Stimulated activated CD4-positive, alpha-beta T cell treated with anti-CD3 and anti-CD28 coated beads, Interleukin-1b, Interleukin-23, amount 100 ng/mL, for 48 hours (primary cell): ENCODE data around the gene MCF2L2.

ENCODE experiments used
- DNase-seq: peaks from one replicate; pipeline ENCODE4 v3.0.0-alpha.2; 2020

MCF2L2 gene

DNA sequence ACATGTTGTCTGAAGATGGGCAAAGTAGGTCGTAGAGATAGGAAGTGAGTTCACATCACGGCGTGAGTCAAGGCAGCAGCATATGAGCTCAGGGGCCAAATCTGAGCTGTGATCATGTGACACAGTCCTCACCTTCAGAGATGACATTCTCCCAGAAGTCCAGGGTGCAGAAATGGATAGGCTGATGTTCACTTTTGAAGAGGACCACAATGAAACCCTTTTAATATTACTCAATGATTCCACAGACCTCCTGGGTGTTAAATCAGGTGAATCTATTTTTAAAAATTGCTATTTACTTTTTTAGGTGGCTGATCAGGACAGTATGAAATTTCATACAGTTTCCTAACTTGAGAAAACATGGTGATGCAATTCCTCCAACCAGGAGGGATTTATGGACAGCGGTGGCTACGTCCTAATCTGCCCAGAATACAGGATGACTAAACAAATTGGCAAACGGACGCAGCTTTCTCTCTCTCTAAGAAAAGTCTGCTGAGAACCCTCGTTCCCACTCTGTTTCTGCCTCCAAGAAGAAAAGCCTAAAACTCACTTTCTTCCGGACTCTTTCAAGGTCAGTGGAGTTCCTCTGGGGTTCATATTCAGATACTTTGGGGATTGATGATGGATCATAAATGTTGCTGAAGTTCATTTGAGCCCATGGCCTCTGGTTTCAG is 141.0 kb downstream of the MCF2L2 start:
- peak; percentile 44 for DNase-seq

DNA sequence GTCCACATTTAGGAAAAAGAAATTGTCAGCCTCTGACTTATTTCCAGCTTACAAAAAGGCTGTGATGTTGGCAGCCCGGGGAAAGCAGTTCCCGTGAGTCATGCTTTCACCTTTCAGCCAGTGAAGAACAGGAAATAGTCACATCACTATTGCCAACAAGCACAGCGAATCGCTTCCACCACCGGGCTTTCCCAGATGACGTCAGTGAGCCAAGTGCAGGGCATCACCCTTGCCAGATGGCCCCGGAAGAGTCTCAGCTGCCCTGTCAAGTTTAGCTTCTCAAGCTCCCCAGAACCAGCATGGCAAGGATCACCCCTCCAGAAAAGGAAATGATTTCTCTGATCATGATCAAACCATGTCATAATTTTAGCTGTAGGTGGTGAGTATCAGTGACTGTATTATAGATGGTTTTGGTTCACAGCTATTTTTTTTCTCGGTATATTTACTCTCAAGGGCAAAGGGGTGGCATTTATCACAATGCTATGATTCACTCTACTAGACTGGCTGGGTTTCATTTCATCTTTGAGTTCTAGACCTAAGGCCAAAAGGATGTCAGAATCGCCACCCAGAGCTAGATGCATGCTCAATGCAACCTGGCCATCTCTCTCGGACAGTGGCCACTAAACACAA is 142.5 kb downstream of the MCF2L2 start:
- DNase-seq: peak; percentile 98

DNA sequence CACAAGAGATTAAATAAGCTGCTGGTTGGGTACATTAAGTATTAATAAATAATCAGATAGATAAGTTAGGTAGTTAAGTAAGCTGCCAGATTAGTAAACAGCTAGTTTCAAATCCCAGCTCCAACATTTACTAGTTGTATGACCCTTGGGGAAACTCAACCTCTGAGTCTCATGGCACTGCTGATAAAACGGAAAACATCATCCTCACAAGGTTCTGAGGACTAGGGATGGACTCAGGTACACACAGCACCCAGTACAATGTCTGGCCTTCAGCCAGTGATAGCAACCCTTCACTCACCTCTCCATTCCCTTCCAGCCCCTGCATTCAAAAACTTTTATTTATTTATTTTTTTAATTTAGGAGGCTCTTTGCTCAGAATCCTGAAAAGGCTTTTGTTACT is 143.1 kb downstream of the MCF2L2 start:
- no peak for DNase-seq

DNA sequence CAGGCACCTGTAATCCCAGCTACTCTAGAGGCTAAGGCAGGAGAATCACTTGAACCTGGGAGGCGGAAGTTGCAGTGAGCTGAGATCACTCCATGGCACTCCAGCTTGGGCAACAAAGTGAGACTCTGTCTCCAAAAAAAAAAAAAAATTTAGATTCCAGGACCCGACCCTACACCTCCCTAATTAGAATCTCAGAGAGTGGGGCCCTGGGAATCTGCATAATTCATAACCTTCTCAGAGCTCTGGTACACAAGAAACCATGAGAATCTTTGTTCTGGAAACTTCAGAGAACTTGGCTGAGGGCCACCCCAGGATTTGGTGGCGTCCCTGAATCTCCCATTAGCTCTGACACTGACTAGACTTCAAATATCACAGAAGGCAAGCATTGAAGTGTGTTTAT is 143.8 kb downstream of the MCF2L2 start:
- DNase-seq: no peak

DNA sequence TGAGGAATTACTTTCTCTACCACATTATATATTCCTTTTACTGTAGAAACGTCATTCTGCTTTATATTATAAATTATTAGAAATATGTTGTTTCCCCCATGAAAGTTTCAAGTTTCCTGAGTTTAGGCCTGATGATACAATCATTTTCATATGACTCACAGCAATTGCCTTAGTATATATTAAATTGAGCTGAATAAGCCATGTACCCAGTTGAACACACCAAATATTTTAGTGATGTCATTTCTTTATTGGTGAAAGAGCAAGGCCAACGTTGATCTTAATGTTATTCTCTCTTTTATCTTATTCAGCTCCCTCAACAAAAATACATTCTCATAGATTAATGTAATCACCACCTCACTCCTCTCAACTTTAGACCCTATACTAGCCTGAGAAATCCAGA is 144.5 kb downstream of the MCF2L2 start:
- no peak for DNase-seq

DNA sequence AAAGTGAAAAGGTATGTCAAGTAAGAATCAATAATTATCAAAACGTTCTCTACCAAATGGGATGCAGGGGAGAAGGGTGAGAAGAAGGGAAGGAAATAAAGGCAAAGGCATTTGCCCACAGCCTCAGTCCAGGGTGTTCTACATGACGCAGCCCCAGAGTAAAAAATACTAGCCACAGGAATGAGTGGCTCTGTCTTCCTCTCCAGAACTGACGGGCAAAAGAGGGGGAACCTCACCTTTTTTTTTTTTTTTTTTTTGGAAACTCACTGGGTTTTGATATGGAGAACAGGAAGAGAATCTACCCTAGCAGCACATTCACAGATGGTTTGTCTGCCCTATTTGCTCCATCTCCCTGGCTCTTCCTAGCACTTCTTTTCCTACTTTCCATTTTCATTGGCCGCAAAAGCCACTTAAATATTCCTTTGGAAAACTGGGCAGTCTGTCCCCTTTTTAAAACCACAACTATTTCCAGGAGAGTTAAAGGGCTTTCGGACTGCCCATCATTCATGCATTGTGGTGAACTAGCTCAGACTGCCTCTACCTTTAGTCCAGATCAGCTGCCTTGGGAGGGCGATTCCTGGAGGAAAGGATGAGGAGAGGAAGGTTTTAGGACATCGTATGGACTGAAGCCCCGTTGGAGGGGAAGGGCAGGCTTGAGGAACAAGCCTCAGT is 147.2 kb downstream of the MCF2L2 start:
- no peak for DNase-seq

DNA sequence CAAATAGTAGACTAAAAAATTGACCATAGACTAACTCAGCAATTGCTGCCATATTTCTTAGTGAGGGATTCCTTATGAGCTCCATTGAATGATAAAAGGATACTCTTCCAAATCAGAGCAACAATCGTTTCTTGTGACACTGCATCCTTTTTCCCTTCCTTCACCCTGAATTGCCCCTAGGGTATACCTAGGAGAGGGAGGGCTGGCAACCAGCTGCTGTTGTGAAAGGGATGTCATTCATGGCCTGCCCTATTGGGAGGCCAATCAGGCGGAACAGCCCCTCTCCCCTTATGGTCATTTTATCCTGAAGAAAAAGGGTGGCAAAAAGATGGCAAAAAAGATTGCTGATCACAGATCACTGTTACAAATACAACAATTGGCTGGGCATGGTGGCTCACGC is 149.0 kb downstream of the MCF2L2 start:
- DNase-seq: no peak

DNA sequence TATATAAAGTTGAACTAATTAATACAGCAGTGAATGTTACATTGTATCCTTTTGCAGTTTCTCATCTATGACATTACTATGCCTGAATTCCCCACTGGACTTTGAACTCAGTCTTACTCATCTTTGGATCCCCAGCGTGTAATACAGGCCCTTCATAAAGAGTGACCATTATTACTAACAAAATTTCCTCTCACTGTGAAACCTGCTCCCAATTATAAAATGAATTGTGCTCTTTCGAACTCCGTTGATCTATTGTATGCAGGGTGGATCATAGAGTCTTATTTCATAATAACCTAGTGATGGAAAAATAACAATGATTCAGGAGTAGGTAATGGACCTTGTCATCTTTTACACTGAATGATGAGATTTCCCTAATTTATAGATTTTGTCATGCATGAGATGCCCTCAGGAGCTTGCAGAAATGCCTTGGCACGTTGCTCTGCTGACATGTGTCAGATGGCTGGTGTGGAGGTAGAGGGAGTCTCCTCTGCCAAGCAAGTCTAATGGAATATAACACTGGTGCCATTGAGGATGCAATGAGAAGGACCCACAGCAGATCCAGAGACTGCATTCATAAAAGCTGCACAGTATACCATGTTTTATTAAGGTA is 149.8 kb downstream of the MCF2L2 start:
- DNase-seq: no peak

DNA sequence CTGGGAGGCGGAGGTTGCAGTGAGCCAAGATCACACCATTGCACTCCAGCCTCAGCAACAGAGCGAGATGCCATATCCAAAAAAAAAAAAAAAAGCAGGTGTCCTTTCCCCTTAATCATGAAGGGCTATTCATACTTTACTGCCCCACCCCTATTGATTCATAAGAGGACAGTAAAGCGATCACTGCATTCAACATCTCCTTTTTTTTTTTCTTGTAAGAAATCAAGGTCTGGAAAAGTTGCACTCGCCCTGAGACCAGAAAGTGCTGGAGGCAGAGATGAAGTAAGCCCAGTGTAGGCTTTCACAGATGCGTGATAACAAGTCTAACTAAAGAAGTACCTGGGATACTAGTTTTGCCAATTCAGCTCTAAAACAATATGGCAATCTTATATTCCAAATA is 151.2 kb downstream of the MCF2L2 start:
- DNase-seq: no peak

DNA sequence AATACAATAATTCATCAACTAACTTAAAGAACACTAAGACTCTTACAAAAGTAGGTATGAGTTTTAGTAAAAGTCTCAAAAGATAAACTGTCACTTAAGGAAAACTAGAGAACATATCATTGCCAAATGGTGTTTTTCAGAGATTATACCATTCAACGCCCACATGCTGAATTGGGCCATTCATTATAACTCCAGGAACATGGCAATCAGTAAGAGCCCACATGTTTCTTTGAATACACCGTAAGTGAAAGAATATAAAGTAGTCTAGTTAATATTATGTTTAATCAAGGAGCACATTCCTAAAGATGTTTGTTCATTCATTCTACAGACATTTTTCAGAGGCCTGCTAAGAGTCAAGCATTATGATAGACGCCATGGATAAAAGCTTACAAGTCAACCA is 152.5 kb downstream of the MCF2L2 start:
- no peak for DNase-seq

DNA sequence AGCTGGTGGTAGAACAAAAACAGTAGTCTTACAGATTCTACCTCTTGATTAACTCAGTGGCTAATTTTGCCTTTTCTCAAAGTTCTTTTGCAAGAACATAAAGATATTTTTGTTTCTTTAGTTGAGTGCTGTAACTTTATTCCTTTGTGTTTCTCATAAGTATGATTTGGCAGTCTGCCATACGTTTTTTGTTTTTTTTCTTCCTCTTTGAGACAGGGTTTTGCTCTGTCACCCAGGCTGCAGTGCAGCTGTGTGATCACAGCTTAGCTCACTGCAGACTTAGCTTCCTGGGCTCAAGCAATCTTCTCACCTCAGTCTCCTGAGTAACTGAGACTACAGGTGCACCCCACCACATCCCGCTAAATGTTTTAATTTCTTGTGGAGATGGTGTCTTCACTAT is 153.0 kb downstream of the MCF2L2 start:
- DNase-seq: no peak

DNA sequence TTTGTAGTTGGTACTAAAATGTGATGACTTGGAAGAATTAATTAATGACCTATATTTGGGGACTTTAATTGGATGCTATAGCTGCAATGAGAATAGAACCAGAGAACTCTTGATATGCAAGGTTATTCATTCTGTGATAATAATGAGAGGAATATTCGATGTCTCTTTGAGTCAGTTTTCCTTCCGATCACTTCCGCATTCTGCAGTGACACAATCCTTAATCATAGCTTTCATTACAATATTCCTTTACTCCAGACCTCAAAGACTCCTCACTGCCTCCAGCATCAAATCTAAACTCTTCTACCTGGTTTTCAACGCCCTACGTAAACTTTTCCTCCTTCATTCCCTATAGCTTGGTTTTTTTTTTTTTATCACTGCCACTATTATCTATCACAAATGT is 153.8 kb downstream of the MCF2L2 start:
- DNase-seq: no peak

DNA sequence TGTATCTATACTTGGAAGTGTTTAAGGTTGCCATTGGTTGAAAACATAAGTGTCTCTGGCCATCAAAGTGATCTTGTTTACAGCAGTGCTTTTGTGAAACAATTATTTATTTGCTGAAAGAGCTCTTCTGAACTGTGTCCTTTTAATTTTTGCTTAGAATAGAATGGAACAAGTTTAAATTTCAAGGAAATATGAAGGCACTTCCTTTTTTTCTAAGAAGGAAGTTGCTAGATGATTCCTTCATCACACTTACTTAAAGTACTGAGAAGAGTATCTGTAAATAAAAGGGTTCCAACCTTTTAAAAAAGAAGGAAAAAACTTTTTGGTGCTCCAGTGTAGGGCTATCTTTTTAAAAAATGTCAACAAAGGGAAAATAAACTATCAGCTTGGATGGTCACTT is 155.6 kb downstream of the MCF2L2 start:
- DNase-seq: no peak

DNA sequence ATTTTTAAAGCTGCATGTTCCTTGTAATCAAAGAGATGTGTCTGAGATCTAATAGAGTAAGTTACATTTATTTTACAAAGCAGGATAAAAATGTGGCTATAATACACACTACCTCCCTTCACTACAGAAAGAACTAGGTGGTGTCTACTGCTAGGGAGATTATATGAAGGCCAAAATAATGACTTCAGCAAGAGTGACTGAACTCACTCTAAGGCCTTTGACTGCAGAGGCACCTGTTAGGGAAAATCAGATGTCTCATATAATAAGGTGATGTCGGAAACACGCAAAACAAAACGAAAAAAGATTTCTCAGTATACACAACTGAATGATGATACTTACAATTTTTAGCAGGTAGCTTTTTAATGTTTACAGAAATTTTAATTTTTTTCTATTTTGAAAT is 156.3 kb downstream of the MCF2L2 start:
- no peak for DNase-seq

DNA sequence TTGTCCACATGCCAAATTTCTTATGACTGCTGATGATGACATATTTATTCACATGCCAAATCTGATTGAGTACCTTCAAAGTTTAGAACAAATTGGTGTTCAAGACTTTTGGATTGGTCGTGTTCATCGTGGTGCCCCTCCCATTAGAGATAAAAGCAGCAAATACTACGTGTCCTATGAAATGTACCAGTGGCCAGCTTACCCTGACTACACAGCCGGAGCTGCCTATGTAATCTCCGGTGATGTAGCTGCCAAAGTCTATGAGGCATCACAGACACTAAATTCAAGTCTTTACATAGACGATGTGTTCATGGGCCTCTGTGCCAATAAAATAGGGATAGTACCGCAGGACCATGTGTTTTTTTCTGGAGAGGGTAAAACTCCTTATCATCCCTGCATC is 158.1 kb downstream of the MCF2L2 start:
- DNase-seq: no peak

DNA sequence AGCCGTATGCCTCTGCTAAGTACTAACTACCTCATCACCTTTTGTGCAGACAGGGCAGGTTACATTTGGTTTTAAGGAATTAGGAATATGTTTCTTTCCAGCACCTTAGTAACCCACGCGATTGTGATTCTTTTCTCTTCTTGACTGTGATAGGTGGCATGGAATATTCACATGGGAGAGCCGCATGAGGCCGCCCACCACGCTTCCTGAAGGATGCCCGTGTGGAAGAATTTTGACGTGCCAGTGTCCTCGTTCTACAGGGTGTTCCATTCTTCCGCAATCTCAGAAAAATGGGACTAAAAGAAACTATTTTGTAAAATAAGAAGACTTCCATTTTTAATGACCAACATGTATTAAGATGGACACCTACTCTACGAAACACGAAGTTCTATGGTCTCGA is 159.1 kb downstream of the MCF2L2 start:
- DNase-seq: no peak

DNA sequence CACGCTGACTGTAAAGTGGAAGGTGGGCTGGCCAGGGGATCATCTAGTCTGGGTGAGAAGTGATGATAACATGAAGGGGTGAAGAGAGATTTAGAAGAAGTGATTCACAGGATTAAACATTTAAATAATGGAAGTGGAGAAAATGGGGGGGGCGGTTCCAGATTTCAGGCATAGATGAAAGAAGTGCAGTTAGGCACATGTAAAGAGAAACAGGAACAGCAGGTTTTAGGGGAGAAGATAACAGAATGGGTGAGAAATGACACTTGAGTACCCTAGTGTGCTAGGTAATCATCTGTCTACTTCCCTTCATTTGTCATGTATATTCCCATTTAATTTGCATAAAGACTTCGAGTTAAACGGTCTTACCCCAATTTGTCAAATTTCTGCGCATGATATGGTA is 160.1 kb downstream of the MCF2L2 start:
- no peak for DNase-seq

DNA sequence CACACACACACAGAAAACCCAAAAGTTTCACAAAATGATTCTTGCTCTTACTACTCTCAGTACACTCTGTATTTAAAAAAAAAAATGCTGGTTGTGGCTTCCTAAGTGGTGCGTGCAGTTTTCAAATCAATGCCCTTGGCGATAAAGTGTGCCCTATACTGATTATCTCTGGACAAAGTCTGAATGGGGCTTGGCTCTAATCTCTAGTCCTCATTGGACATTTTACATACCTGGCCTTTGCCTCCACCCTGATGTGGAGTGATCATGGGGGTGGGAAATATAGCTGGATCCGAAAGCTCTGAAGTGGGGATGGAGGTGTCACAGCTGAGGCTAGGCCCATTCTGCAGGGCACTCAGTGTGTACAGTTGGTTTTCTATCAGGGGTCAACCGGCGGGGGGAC is 161.3 kb downstream of the MCF2L2 start:
- DNase-seq: no peak

DNA sequence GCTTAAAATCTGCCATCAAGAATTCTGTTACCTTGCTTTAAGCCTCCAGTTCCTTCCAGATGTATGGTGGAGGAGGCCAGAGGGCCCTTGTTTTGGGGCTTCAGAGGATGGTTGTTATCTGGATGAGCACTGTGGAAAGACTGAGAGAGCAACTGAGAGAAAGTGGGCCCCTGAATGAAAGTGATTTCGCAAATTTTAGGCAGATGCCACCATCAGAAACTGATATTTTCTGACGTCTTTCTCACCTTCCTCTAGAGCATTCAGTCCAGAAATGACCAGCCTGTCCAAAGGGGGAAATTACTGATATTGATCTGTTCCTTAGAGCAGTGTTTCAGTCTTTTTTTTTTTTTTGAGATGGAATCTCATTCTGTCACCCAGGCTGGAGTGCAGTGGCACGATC is 162.0 kb downstream of the MCF2L2 start:
- DNase-seq: peak; percentile 44

DNA sequence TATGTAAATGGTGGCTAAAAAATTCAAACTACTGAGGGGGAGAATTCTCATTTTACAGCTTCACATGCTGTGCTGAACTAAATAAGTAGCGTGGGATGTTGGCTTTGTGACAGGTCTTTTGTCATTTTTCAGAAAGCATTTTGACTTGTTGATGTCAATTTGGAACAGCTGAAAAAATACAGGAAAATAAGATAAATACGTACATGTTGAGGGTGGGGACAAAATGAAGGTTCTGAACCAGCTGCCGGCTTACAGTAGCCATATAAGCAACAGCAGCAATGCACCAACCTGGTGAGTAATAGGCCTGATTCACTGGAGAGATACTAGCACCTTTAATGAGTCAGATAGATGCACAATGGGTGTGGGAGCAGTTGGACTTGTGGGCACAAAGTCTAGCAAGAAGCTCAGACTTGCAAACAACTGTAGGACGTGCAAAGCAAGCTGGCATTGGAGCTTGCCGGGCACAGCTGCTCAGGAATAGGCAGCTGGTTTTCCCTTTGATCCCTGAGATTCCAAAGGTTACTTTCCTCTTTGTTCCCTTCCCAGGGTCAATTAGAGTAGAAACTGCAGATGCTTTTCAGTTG is 162.5 kb downstream of the MCF2L2 start:
- DNase-seq: peak; percentile 76

DNA sequence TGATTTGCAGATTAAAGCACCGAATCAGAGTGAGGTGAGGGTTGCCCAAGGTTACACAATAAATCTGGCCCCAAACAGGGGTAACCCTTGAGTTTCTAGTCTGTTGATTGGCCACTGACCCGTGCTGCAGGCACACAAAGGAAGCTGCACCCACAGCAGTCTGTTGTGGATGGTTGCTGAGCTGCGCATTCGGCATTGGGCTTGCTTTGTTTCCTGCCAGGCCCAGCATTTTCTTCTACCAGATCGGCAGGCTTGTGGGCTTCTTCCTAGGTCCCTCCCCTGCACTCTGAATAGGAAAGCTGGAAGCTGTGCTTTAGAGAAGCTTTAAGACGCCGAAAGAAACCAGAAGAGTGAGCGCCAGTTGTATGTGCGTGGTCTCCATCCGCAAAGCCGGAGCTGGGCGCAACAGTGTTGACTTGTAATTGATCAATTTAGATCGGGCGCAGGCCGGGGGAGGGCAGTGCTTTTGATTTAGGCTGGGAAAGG is 163.2 kb downstream of the MCF2L2 start:
- no peak for DNase-seq

DNA sequence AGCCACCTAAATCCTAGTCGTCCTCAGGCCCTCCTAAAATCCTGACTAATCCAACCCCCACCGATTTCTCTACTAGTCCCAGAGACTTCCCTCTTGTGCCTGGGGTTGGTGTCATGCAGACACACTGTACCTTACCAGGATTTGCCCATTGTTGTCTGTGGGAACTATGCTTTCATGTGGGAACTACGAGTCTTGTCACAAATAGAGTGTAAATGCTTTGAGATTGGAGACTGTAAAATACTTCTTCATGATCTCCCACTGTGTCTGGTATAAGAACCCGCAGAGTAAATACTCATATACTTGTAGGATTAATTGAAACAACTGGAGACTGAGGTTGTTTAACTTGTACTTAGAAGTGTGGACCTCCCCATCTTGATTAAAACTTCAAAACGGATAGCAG is 164.2 kb downstream of the MCF2L2 start:
- DNase-seq: no peak

DNA sequence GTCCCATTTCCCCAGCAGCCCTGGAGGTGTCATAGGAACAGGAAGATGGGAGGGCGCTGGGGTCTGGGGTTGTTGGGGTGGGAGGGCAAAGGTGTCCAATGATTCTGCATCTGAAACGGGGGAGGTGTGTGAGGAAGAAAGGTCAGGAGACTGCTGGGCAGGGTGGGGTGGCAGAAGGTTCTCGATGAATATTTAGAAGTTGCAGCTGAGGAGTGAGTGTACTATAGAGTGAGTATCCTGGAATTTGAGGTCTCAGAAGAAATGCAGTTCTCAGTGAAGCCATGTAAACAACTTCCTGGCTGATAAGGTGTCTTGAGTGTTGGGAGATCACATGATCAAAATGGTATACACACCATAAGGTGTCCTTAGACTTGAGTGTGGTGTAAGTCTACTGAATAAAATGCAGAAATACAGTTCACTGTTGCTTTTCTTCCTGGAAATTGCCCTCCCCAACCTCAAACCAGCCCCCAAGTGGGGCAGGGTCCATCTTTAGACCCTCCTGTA is 165.5 kb downstream of the MCF2L2 start:
- no peak for DNase-seq
